K562 (cell line): ENCODE results near the gene MLLT11. TPM values are rescaled to one million over a fixed set of nuclear protein-coding genes. Genes with fewer than 3 reads are reported as not detected.

Experiments
- CUX1 ChIP-seq: fragments of 200-800 bp; sonication (Bioruptor generic); IDR thresholded peaks from 2 replicates; pipeline ENCODE4 v1.6.1; 2016; ENCODE audit warnings: missing genetic modification characterization, missing compliant biosample characterization
- E2F3 ChIP-seq: fragments of 250-450 bp; sonication (Bioruptor Pico); IDR thresholded peaks from 2 replicates; pipeline ENCODE4 v1.4.0; 2020; ENCODE audit warnings: mild to moderate bottlenecking
- E2F4 ChIP-seq: sonication (generic); formaldehyde crosslinking; IDR thresholded peaks from 2 replicates; pipeline ENCODE4 v1.8.0; 2022; ENCODE audit warnings: mild to moderate bottlenecking, low read depth, missing genetic modification reagents
- EP300 ChIP-seq: IDR thresholded peaks from 2 replicates; pipeline ENCODE4 v1.6.1; 2012; ENCODE audit warnings: low read length, improper control_type of control experiment
- ETV1 ChIP-seq: fragments of 450-650 bp; conservative IDR thresholded peaks from 2 replicates; pipeline ENCODE4 v1.6.1; 2016; ENCODE audit warnings: missing genetic modification characterization, control low read depth, low read depth, missing compliant biosample characterization
- FOXA1 ChIP-seq: fragments of 450-650 bp; IDR thresholded peaks from 2 replicates; pipeline ENCODE4 v1.6.1; 2016; ENCODE audit warnings: mild to moderate bottlenecking, borderline replicate concordance
- FOXK2 ChIP-seq, 2 experiments: fragments of 450-650 bp; IDR thresholded peaks in 1 of 2; conservative IDR thresholded peaks in 1 of 2; 2 replicates each; pipeline ENCODE4 v1.6.1; 2016; ENCODE audit warnings: low read depth in 2 of 2, mild to moderate bottlenecking in 1 of 2
- HDAC1 ChIP-seq, 2 experiments: fragments of 450-650 bp; IDR thresholded peaks; 2 replicates each; pipeline ENCODE4 v1.6.1; 2016 to 2017; ENCODE audit warnings: inconsistent platforms in 1 of 2, mild to moderate bottlenecking in 1 of 2, moderate library complexity in 1 of 2
- HMBOX1 ChIP-seq: sonication (generic); IDR thresholded peaks from 2 replicates; pipeline ENCODE4 v1.6.1; 2016
- ILF3 ChIP-seq: fragments of 450-650 bp; IDR thresholded peaks from 2 replicates; pipeline ENCODE4 v1.6.1; 2018; ENCODE audit warnings: antibody characterized with exemption, mild to moderate bottlenecking, moderate library complexity, borderline replicate concordance
- JUNB ChIP-seq: fragments of 450-650 bp; formaldehyde crosslinking; conservative IDR thresholded peaks from 2 replicates; pipeline ENCODE4 v1.4.0; 2020; ENCODE audit warnings: mild to moderate bottlenecking
- JUND ChIP-seq, 2 experiments: IDR thresholded peaks; 2 replicates in 1 of 2; 3 replicates in 1 of 2; pipeline ENCODE4 v1.6.1; 2011; ENCODE audit warnings: borderline replicate concordance in 2 of 2, low read depth in 2 of 2, low read length in 2 of 2, improper control_type of control experiment in 1 of 2, missing biosample characterization in 1 of 2, missing genetic modification characterization in 1 of 2, missing genetic modification reagents in 1 of 2
- KDM4B ChIP-seq, 2 experiments: fragments of 450-650 bp in 1 of 2; sonication (generic) in 1 of 2; IDR thresholded peaks; 2 replicates each; pipeline ENCODE4 v1.6.1; 2016 to 2017; ENCODE audit warnings: borderline replicate concordance in 2 of 2, antibody characterized with exemption in 1 of 2, low read depth in 1 of 2, mild to moderate bottlenecking in 1 of 2
- KLF1 ChIP-seq: fragments of 450-650 bp; IDR thresholded peaks from 2 replicates; pipeline ENCODE4 v1.6.1; 2016; ENCODE audit warnings: missing genetic modification characterization, missing compliant biosample characterization
- NFE2 ChIP-seq: IDR thresholded peaks from 2 replicates; pipeline ENCODE4 v1.6.1; 2014; ENCODE audit warnings: antibody characterized with exemption, low read depth
- PYGO2 ChIP-seq: fragments of 450-650 bp; IDR thresholded peaks from 2 replicates; pipeline ENCODE4 v1.6.1; 2016; ENCODE audit warnings: mild to moderate bottlenecking, missing genetic modification characterization, moderate library complexity, missing compliant biosample characterization
- RFX7 ChIP-seq: fragments of 250-450 bp; sonication (Bioruptor Pico); IDR thresholded peaks from 2 replicates; pipeline ENCODE4 v1.5.1; 2021; ENCODE audit warnings: mild to moderate bottlenecking
- SRSF1 ChIP-seq: fragments of 200-400 bp; formaldehyde crosslinking; IDR thresholded peaks from 2 replicates; pipeline ENCODE4 v1.6.1; 2017; ENCODE audit warnings: mild to moderate bottlenecking, low read depth, low read length, moderate library complexity
- TBP ChIP-seq: optimal IDR thresholded peaks from 2 replicates; pipeline ENCODE3; 2011; ENCODE audit warnings: low read depth, low read length, improper control_type of control experiment
- TCF7L2 ChIP-seq: fragments of 150-350 bp; IDR thresholded peaks from 2 replicates; pipeline ENCODE4 v1.6.1; 2016; ENCODE audit warnings: low read depth, mild to moderate bottlenecking, low read length, moderate library complexity
- XRCC3 ChIP-seq: fragments of 450-650 bp; IDR thresholded peaks from 2 replicates; pipeline ENCODE4 v1.6.1; 2017; ENCODE audit warnings: mild to moderate bottlenecking, moderate library complexity
- ZNF75A ChIP-seq: fragments of 450-650 bp; formaldehyde crosslinking; IDR thresholded peaks from 2 replicates; pipeline ENCODE4 v1.4.0; 2020; ENCODE audit warnings: mild to moderate bottlenecking
- ZSCAN29 ChIP-seq: fragments of 450-650 bp; IDR thresholded peaks from 2 replicates; pipeline ENCODE4 v1.6.1; 2017
- polyA plus RNA-seq, 8 experiments: library from polyadenylated mRNA; depleted of rRNA in 4 of 8; stranded (reverse) in 5 of 8; unstranded in 3 of 8; fragments of >200 nt; fragmentation: Nextera tagmentation in 2 of 8; fragmentation: Illumina TruSeq in 1 of 8; extraction: Ambion mirVana in 2 of 8; extraction: Trizol in 1 of 8; gene quantifications; 2 replicates each; pipeline versions ENCODE4 v1.2.1 to v1.2.3, GENCODE V29; 2011 to 2014; ENCODE audit warnings: inconsistent platforms in 1 of 8, missing spikeins in 1 of 8
- total RNA-seq, 7 experiments: library from RNA; depleted of rRNA in 6 of 7; stranded (reverse); fragments of >200 nt in 6 of 7; fragmentation: Illumina TruSeq in 2 of 7; extraction: Trizol in 2 of 7; gene quantifications; 2 replicates each; pipeline versions ENCODE4 v1.2.1 to v1.2.3, GENCODE V29; 2011 to 2021; ENCODE audit warnings: low replicate concordance in 1 of 7

The MLLT11 gene
- total and polyA plus RNA-seq, 9 of the 15 experiments (the other 6 are each of a cell fraction or from before 2014, with no cell fraction given), result 12.1 to 91.0 (median 22.0) TPM

GRCh38 chr1:151062741-151063371 is 2.7 kb downstream of the MLLT11 start (continued):
- TF ChIP-seq CUX1 (no peak), XRCC3 (no peak), FOXA1 (no peak), HMBOX1 (no peak), E2F3 (CRISPR knock-in tag) (no peak), KDM4B (IDR thresholded peaks at IDR 0.05; ENCODE audit: borderline replicate concordance in 2 of 2, low read depth in 1 of 2) (no peak), EP300 (peak; percentile 60), ZNF75A (no peak), E2F4 (CRISPR knock-in tag) (no peak), SRSF1 (no peak), RFX7 (CRISPR knock-in tag) (no peak), ZSCAN29 (no peak), ILF3 (no peak), TBP (no peak), FOXK2 (conservative IDR thresholded peaks at IDR 0.05 in 1 of 2, IDR thresholded peaks at IDR 0.05 in 1 of 2; ENCODE audit: low read depth in 2 of 2) (no peak), JUND (IDR thresholded peaks at IDR 0.05; ENCODE audit: borderline replicate concordance, low read depth, low read length) (peak; percentile 98), JUND (tag; IDR thresholded peaks at IDR 0.05; ENCODE audit: borderline replicate concordance, low read depth, low read length) (peak; percentile 99), KLF1 (tag) (no peak), HDAC1 (IDR thresholded peaks at IDR 0.05) (no peak), NFE2 (peak; percentile 85), TCF7L2 (no peak), JUNB (CRISPR knock-in tag) (no peak), ETV1 (tag) (no peak), PYGO2 (tag) (no peak)
